NB4 (cell line): ENCODE results near the gene FAM227B.
"Not testable (repeated sequence)": the region's sequence is repeated elsewhere in the genome, so short reads cannot be mapped to it uniquely, and the experiment has no call there.

ENCODE experiments used
- DNase-seq: peaks from one replicate; pipeline ENCODE4 v3.0.0; 2010; ENCODE audit warnings: low read depth
- H3K4me3 ChIP-seq: one replicate; pipeline ENCODE4 v1.5.1; 2011; ENCODE audit warnings: mild to moderate bottlenecking, low read depth, low read length, moderate library complexity
- CTCF ChIP-seq: IDR thresholded peaks from one replicate; pipeline ENCODE4 v1.5.1; 2012; ENCODE audit warnings: low read depth, low read length
- MYC ChIP-seq: IDR thresholded peaks from 2 replicates; pipeline ENCODE4 v1.6.1; 2011; ENCODE audit warnings: low read depth, low read length
- POLR2A ChIP-seq: IDR thresholded peaks from 2 replicates; pipeline ENCODE4 v1.6.1; 2011; ENCODE audit warnings: mild to moderate bottlenecking; ENCODE audit not compliant: insufficient read length; ENCODE audit errors: extremely low read depth
- TF ChIP-seq, protein P1 (sequence below): IDR thresholded peaks from 2 replicates; pipeline ENCODE4 v1.6.1; 2011; ENCODE audit warnings: low read depth, low read length

Gene FAM227B

GRCh38 chr15:49622561-49622960 is 1.9 kb upstream of the FAM227B start:
- TF ChIP-seq, protein P1, sequence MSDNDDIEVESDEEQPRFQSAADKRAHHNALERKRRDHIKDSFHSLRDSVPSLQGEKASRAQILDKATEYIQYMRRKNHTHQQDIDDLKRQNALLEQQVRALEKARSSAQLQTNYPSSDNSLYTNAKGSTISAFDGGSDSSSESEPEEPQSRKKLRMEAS: no peak
- TF ChIP-seq POLR2A: no peak
- no peak for TF ChIP-seq MYC
- no peak for TF ChIP-seq CTCF
- peak overlapping the region; percentile 87 for H3K4me3 ChIP-seq
- peak; percentile 19 for DNase-seq

- H3K4me3 ChIP-seq: peak overlapping the region; percentile 87
- no peak for TF ChIP-seq MYC
- TF ChIP-seq, protein P1: no peak
- TF ChIP-seq POLR2A: no peak
- TF ChIP-seq CTCF: no peak
- DNase-seq: peak; percentile 7
These were observed 1.3 kb upstream of the FAM227B start for GRCh38 chr15:49621887-49622286.

DNA sequence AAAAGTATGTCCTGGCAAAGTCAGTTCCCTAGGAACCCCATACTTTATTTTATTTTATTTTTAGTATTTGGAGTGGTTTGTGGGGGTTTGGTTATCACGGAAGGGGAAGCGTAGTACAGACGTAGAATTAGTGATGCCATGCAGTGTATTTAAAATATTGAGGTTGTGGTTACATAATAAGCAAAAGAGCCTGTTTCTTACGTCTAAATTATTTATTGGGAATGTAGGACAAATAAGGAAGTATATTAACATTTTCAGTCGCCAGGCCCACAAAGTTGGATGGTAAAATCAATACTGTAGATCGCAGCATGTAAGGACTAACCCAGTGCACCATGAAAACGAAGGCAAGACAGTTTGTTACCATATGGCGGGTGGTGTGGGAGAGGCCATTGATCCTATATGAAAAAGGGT is 788 bp upstream of the FAM227B start:
- H3K4me3 ChIP-seq: peak overlapping the region; percentile 87
- peak; percentile 47 for DNase-seq

DNA sequence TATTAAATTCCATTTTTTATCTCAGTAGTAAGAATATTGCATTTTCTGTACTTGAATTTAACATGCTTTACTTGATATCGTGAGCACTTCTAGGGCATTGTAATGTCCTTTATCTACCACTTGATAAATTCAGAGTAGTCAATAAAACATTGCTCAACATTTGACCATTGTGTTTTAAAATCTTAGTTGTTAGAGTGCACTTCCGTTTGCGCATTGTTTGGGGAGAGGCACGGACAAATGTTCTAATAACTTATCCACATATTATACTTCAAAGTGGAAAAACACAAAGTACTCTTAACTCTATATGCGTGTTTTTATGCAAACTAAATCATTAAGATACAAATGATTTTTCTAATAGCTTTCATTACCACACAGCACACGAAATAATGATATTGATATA is 419 bp downstream of the FAM227B start:
- DNase-seq: peak; percentile 64
- no peak for TF ChIP-seq POLR2A
- TF ChIP-seq CTCF: no peak
- TF ChIP-seq MYC: no peak; the same call in 1 of the 2 replicates
- TF ChIP-seq, protein P1: no peak
- peak overlapping the region; percentile 70 for H3K4me3 ChIP-seq

More for the DNA sequence above, 788 bp upstream of the FAM227B start:
- TF ChIP-seq CTCF: no peak
- TF ChIP-seq, protein P1: no peak
- no peak for TF ChIP-seq MYC
- TF ChIP-seq POLR2A: no peak

DNA sequence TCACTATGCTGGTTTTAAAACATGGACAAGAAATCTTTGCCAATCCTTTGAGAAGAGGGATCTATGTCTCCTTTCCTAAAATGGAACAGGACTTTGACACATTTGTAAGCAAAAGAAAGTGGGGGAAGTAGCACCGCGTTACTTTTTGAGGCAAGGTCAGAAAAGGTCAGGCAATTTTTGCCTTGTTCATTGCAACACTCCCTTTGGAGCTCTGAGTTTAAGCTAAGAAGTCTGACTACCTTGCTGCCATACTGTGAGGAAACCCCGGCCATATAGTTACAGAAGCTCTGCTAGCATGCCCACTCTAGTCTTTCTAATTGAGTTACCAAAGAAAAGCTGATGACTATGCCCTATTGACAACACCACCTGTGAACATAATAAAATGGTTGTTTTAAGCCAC is 1.4 kb downstream of the FAM227B start:
- DNase-seq: peak; percentile 60
- no peak overlapping the region for H3K4me3 ChIP-seq
- TF ChIP-seq, protein P1: no peak
- TF ChIP-seq POLR2A: no peak

- not testable (repeated sequence) for DNase-seq, H3K4me3 ChIP-seq
These were observed 8.4 kb downstream of the FAM227B start for GRCh38 chr15:49612240-49612639.
